Stimulated activated naive CD8-positive, alpha-beta T cell treated with anti-CD3 and anti-CD28 coated beads, Interleukin-15, Interleukin-2, amounts not matched to agents 100 U/mL and 50 U/mL, for 24 hours (primary cell): Measurements from ENCODE around the gene PHLDA2.

Experiments used
- ATAC-seq: fragments of 150-1000 bp; cut with Tn5 transposase; one replicate; pipeline ENCODE4 v1.10.0; 2021
- DNase-seq: peaks from one replicate; pipeline ENCODE4 v3.0.0; 2021

Gene PHLDA2

DNA sequence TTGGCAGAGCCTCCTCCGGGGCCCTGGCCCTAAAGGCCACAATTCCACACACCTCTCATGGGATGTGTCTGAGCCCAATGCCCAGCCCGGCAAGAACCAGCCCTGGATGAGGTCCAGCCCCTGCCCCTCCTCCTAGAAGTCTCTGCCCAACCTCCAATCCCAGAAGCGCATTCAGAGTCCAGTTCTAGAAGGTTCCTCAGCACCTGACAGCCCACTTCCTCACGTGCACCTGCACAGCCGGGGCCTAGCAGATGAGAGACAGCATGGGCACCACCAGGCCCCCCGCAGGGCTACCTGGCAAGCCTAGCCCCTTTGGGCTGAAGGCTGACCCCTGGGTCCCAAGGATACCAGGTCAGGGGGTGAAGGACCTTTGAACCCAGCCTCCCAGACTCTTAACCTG, 32.2 kb downstream of the PHLDA2 start:
- DNase-seq: no peak
- ATAC-seq: no peak

GRCh38 chr11:2896047-2896446, 33.2 kb downstream of the PHLDA2 start:
- ATAC-seq (no peak), DNase-seq (no peak)

DNA sequence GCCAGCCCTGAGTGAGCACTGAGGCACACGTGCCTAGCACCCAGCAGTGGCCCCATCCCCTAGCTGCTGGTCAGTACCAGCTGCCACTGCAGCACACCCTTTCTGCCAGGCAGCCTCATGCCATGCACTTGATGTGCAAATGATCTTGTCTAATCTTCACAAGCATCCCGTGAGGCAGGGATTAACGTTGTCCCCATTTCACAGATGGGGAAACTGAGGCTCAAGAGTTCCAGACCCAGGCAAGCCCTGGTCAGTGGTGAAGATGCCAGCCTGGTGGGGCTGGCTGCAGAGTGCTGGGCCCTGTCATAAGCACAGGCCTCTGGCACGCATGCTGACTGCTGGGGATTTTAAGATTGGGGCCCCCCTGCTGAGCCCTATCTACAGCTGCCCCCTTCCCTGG, 35.3 kb downstream of the PHLDA2 start:
- DNase-seq (no peak), ATAC-seq (no peak)

- peak; percentile 62 for DNase-seq
- peak; percentile 47 for ATAC-seq
Observed at GRCh38 chr11:2892967-2893528, 36.2 kb downstream of the PHLDA2 start.

DNA sequence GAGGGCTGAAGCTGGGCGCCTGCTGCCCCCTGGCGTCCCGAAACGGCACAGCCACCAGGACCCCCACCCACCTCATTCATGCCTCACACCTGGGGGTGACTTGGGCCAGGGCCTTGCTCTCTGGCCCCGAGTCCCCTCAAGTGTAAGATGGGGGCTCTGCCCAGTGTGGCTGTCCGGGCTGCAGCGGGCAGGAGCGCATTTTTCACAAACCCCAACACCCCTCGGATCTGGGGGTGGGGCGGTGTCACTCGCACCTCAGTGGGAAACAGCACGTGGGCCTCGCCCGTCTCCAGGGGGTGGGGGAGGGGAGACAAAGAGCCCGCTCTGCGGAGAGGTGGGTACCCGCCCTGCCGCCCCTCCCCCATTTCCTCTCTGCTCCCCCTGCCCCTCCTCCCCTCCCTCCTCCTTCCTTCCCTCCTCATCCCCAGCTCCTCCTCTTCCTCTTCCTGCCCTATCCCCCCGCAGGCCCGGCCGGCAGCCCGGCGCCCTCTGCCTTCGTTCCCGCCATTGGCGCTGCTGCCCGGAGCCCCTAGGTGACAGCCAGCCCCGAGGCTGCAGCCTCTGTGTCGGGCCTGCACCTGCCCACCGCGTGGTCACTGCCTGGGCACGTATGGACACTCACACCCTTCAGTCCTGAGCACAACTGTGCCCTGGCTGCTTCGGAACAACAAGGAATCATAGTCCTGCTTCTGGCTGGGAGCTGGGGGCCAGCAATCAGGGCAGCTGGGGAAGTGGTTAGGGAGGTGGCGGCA, 36.8 kb downstream of the PHLDA2 start:
- DNase-seq (peak; percentile 76), ATAC-seq (peak; percentile 60)

DNA sequence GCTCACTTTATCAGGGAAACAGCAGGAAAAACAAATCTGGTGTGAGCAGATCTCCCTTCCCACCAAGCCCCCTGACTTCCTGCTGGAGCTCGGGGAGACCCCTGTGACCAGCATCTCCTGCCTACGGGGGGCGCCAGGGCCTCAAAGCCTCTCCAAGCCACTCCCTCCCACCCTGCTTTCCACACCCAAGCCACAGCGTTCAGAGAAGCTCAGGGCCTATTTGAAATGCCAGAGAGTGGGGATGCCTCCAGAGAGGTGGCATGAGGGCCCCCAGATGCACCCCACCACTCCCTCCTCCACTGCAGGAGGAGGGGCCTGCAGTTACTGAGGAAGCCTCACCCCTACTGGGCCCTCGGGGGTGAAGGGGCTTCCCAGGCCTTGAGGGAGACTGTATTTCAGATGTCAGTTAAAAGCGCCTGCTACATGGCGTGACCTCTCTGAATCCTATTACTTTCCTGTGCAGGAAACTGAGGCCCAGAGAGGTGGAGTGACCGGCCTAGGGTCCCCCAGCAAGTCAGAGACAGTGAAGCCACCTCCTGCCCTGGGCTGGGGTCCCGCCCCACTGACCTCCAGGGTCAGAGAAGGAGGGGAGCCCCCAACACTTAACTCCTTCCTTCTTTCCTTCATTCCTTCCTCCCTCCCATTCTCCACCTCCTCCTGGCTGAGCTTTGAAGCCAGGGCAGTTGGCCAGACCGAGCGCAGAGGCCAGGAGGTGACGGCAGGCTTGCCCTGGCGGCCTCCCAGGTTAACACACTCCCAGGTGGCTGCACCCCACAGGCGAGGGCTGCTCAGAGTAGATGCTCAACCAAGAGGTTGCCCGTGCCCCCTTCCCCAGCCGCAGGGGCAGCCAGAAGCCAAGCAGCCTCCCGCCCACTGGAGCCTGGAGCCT, 37.6 kb downstream of the PHLDA2 start:
- ATAC-seq (no peak), DNase-seq (peak; percentile 44)

GRCh38 chr11:2890466-2891294, 38.5 kb downstream of the PHLDA2 start:
- ATAC-seq: no peak
- no peak for DNase-seq

DNA sequence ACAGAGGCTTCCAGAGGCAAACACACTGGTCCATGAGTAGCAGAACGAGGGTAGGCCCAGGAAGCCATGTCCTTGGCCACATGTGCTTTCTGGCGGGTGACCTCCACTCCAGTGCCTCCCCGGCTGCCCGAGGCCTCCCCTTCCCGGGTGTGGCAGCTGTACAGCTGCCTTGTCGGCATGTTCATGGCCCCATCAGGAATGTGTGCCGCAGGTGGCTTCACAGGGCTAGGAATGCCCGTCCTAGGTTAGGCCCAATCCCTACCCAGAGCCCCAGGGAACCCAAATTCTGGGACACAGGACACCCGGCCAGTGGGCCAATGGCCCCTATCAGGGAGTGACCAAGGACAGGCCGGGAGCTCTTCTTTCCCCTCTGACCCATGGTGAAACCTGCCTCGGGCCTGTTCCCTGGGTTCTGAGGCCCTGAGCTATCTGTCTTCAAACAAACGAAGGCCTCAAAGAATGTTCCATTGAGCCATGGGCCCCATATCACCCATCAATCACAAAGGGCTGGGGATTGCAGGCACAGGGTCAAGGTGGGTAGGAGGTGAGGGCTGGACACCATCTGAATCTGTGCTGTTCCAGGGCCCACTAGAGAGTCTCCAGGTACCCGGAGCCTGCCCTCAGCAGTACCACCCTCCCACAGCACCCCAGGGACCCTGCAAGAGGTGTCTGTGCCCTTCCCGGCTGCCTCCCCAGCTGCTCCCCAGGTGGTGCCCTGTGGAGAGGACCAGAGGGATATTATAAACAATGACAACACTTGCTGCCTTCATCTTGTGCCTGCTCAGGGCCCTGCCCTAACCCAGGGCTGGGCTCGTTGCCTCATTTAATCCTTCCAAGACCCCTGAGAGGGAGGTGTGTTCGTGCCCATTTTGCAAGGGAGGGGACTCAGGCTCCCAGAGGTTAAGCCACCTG, 39.6 kb downstream of the PHLDA2 start:
- DNase-seq (no peak), ATAC-seq (no peak)

GRCh38 chr11:2888266-2888968, 40.8 kb downstream of the PHLDA2 start:
- ATAC-seq (peak; percentile 44), DNase-seq (peak; percentile 94)

DNA sequence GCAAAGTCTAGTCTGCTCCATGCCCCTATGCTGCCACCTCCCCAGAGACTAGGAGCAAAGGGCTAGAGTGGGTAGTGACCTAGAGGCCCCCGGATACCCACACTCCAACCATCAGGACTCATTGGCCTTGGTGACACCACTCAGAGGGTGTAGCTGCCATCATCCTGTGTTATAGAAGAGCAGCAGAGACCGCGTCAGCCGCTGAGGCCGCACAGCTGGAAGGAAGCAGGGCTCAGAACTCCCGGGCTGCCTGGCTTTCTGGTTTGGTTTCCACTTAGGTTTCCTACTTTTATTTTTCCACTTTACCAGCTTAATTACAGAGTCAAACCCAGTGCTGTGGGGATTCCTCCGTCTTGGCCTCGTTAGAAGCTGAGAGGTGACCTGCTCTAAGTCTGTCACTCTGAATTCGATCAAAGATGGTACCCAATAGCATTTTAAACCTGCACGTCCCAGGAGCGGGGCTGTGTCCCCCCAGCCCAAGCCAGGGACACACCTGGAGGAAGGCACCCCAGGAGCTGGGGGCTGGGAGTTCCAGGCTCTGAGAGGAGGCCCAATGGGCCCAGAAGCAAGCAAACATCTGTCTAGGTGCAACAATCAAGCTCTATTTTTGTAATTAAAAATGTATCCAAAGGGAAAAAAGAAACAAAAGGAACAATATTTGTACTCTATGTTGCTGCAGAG, 41.6 kb downstream of the PHLDA2 start:
- DNase-seq (no peak), ATAC-seq (no peak)

GRCh38 chr11:2886936-2887335, 42.3 kb downstream of the PHLDA2 start:
- DNase-seq (no peak), ATAC-seq (no peak)

GRCh38 chr11:2886191-2886894, 42.9 kb downstream of the PHLDA2 start:
- no peak for ATAC-seq
- DNase-seq: no peak

DNA sequence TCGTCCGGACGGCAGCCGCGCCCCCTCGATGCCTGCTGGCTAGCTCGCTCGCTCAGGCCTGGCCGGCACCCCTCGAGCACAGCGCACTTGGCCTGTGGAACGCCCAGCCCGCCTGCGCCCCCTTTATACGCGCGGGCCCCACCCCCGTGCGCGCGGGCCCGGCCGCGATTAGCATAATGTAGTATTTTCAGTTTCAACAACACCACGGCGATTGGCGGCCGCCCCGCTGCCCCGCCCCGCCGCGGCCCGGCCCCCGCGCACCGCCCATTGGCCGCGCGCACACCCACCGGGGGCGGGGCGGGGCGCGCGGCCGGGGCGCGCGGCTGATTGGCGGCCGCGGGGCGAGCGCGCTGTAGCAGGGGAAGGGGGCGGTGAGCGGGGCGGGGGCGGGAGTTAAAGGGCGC, 43.5 kb downstream of the PHLDA2 start, which contains the start of gene CDKN1C:
Gene CDKN1C, minus strand, starts transcription at position 98 of the 404 bp plus-strand sequence. CDS start 319 bp downstream, outside the sequence.
- DNase-seq (peak; percentile 79), ATAC-seq (peak; percentile 77)

DNA sequence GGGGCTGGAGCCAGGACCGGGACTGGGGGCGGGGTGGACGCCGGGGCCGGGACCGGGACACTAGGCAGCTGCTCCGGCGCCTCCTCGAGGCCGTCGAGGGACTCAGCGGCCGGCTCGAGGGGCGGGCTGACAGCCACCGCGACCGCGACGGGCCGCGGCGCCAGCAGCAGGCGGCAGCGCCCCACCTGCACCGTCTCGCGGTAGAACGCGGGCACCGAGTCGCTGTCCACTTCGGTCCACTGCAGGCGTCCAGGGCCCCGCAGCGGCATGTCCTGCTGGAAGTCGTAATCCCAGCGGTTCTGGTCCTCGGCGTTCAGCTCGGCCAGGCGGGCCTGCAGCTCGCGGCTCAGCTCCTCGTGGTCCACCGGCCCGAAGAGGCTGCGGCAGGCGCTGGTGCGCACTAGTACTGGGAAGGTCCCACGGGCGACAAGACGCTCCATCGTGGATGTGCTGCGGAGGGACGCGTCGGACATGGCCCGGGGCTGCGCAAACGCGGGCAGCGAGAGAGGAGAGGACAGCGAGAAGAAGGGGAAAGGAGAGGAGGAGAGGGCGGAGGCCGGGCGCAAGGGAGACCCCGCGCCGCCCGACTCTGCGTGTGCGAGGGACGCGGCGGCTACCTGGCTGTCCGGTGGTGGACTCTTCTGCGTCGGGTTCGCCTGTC, 44.1 kb downstream of the PHLDA2 start:
- no peak for ATAC-seq
- DNase-seq: peak; percentile 53

GRCh38 chr11:2883979-2884815, 45.0 kb downstream of the PHLDA2 start:
- DNase-seq (no peak), ATAC-seq (no peak)

- ATAC-seq (no peak), DNase-seq (no peak)
Observed at GRCh38 chr11:2883640-2883978, 45.6 kb downstream of the PHLDA2 start.

- ATAC-seq (no peak), DNase-seq (no peak)
Observed at GRCh38 chr11:2882396-2883110, 46.7 kb downstream of the PHLDA2 start.
